Ectodermal cell (in vitro differentiated cells): Measurements from ENCODE around the gene LRIG1.

ENCODE experiments used
- H3K27ac ChIP-seq: 2 replicates; pipeline ENCODE4 v1.7.0; 2013; ENCODE audit warnings: mild to moderate bottlenecking, low read depth, low read length; ENCODE audit not compliant: insufficient read depth, poor library complexity, severe bottlenecking
- H3K27me3 ChIP-seq: 2 replicates; pipeline ENCODE4 v1.7.0; 2013; ENCODE audit warnings: mild to moderate bottlenecking, low read length; ENCODE audit not compliant: insufficient read depth, control insufficient read depth, poor library complexity, severe bottlenecking
- H3K36me3 ChIP-seq: one replicate; pipeline ENCODE4 v1.7.0; 2013; ENCODE audit warnings: low read length; ENCODE audit not compliant: control insufficient read depth, insufficient read depth
- H3K4me1 ChIP-seq: one replicate; pipeline ENCODE4 v1.7.0; 2013; ENCODE audit warnings: low read length; ENCODE audit not compliant: control insufficient read depth, insufficient read depth
- H3K4me3 ChIP-seq: 2 replicates; pipeline ENCODE4 v1.7.0; 2013; ENCODE audit warnings: low read depth, low read length, control low read depth; ENCODE audit not compliant: insufficient read depth
- H3K9me3 ChIP-seq: 2 replicates; pipeline ENCODE4 v1.7.0; 2013; ENCODE audit warnings: mild to moderate bottlenecking, low read length, moderate library complexity; ENCODE audit not compliant: control insufficient read depth
- WGBS, 2 experiments: methylation state at CpG; one replicate each; pipeline ENCODE4 v1.1.7; 2013; ENCODE audit warnings: missing lambda C conversion rate in 2 of 2; 5-methylcytosine and 5-hydroxymethylcytosine counted together

LRIG1 gene

DNA sequence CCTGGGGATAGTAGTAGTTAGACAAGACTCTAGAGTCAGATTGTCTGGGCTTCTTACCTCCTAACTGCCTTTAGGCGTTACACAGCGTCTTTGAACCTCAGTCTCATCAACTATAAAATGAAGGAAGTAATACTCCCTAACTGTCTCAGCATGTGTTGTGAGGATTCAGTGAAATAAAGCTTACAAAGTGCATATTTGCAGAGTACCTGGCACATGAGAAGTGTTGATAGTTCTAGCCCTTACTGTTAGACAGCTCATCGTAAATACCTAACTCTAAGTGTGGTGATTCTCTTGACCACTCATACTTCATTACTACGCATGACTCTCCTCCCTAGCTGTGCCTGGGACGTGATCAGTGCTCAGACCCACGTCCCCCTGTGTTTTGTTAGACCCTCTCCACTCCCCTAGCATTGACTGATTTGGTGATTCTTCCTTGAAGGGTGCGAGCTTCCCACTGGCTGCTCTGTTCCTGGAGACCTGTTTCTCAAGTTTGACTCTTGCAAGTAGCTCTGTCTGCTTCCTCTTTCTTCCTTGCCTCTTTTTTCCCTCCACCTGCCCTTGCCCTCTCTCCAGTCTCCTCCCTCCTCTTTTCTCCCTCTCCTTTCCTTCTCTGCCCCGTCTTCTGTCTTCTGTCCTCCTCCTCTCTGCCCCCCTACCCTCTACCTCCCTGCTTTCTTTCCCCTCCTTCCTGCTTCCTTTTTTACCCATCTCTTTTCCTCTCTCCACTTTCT, 155.8 kb downstream of the LRIG1 start:
- no peaks in the 10 kb centered on the region for H3K4me1 ChIP-seq
- H3K4me3 ChIP-seq, result no peak overlapping the region
- H3K27me3 ChIP-seq, result no peaks in the 10 kb centered on the region
- WGBS, 2 experiments, result 81 to 87% methylated on average over 6 to 8 of the region's 8 CpGs
- H3K9me3 ChIP-seq, result no peaks in the 10 kb centered on the region
- H3K27ac ChIP-seq, result no peak overlapping the region
- no peaks in the 10 kb centered on the region for H3K36me3 ChIP-seq

DNA sequence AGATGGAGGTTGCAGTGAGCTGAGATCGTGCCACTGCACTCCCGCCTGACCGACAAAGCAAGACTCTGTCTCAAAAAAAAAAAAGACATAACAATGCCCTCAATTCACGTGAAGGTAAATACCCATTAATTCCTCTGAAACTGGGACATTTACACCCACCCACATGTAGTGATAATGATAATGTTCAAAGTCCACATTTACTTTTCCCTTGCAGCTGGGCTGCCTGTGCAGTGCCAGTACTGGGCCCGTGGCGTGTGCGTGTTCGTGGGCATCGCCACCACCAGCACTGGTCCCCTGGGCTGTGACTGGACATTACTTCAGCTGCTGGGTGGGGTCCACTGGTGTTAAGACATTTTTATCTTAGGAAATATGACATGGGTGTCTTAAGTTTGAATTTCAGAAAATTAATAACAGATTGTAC, 156.4 kb downstream of the LRIG1 start:
- WGBS, 2 experiments, result 94 to 98% methylated on average over 9 of the region's 9 CpGs
- H3K9me3 ChIP-seq, result no peaks in the 10 kb centered on the region
- no peaks in the 10 kb centered on the region for H3K27me3 ChIP-seq
- H3K4me1 ChIP-seq, result no peaks in the 10 kb centered on the region
- no peak overlapping the region for H3K4me3 ChIP-seq
- no peaks in the 10 kb centered on the region for H3K36me3 ChIP-seq
- no peak overlapping the region for H3K27ac ChIP-seq

DNA sequence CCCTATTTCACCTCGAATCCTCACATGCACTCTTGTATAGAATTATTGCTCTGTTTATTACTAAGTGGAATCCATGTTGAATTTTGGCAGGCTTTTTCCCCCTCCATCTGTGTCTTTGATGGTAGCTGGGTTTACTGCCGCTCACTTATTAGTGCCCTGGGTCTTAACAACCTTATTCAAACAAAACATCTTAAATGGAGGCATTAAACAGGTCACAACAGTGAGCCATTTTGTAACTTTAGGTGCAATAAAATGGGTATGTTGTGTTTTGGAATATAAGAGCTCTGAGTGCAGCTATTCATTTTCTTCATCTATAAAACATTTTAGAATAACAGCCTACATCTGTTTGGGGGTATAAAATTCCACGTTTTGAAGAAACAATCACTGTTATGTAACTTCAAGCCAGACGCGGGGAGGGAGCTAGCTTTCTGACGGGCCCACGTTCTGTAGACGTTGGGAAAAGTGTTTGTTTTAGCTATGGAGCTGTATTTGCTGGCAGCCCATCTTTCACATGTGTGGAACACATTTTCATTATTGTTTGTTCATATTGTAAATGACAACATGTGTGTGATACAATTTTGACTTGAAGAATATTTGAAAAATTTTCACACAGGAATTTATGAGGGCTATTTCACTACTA, 158.0 kb downstream of the LRIG1 start:
- Histone ChIP-seq H3K9me3 (no peaks in the 10 kb centered on the region), H3K27me3 (no peaks in the 10 kb centered on the region), H3K4me3 (no peak overlapping the region), H3K4me1 (no peaks in the 10 kb centered on the region), H3K27ac (no peak overlapping the region), H3K36me3 (no peaks in the 10 kb centered on the region)
- 89 to 95% methylated on average over 7 of the region's 8 CpGs for WGBS, 2 experiments

DNA sequence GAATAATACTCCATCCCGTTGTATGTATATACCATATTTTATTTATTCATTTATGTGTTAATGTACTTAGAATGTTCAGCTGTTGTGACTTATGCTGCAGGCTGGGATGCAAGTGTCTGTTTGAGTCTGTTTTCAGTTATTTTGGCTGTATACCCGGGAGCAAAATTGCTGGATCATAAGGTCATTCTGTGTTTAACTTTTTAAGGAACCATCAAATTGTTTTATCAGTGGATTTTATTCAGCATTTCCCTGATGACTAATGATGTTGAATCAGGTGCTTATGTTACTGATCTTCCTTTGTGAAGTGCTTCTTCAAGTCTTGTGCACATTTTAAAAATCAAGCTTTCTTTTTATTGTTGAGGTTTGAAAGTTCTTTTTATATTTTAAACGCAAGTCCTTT, 161.9 kb downstream of the LRIG1 start:
- Histone ChIP-seq H3K27ac (no peak overlapping the region), H3K9me3 (no peaks in the 10 kb centered on the region), H3K4me1 (no peaks in the 10 kb centered on the region), H3K27me3 (no peaks in the 10 kb centered on the region), H3K36me3 (no peaks in the 10 kb centered on the region), H3K4me3 (no peak overlapping the region)
- 94 to 100% methylated on average over 1 of the region's 3 CpGs for WGBS, 2 experiments

DNA sequence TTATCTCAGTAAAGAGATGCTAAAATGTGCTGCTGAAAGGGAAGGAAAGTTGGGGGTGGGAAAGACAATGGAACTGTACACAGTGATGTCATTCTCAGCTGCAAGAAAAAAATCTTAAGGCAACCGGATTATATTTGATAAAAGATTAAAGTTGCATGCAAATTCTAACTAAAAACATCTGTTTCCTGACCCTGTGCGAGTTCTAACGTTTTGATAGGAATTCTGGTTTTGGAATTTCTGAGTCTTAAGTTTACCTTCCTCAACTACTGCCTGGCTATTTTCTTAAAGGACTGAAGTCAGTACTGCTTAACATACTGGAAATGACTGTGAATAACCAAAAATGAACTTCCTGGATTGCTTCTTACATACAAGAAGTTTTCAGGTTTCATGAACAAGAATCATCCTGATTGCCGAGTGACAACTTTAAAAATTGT, 164.5 kb downstream of the LRIG1 start:
- H3K27ac ChIP-seq, result no peak overlapping the region
- H3K27me3 ChIP-seq, result no peaks in the 10 kb centered on the region
- no peaks in the 10 kb centered on the region for H3K36me3 ChIP-seq
- 64 to 70% methylated on average over 4 of the region's 4 CpGs for WGBS, 2 experiments
- H3K4me3 ChIP-seq, result no peak overlapping the region
- H3K4me1 ChIP-seq, result no peaks in the 10 kb centered on the region
- no peaks in the 10 kb centered on the region for H3K9me3 ChIP-seq

DNA sequence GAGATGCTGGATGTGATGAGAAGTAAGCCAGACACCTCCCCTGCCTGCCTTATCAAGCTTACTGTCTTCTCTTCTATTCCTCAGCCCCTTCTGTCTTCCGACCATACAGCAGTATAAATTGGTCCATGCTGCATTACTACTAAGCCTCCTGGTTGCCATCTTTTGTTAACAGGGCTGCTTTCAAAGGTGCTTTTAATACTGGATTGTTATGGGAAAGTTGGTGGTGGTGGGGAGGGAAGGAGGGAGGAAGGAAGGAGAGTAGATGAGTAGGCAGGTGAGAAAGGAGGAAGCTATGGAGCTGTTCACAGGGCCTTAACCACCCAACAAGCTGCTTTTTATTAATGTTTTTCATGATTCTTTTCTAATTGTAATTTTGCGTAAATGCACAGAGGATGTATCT, 165.2 kb downstream of the LRIG1 start:
- H3K4me3 ChIP-seq, result no peak overlapping the region
- no peaks in the 10 kb centered on the region for H3K36me3 ChIP-seq
- H3K27me3 ChIP-seq, result no peaks in the 10 kb centered on the region
- no peaks in the 10 kb centered on the region for H3K9me3 ChIP-seq
- no peaks in the 10 kb centered on the region for H3K4me1 ChIP-seq
- no peak overlapping the region for H3K27ac ChIP-seq
- WGBS, 2 experiments, result 77 to 79% methylated on average over 1 to 2 of the region's 2 CpGs
